ENCODE results near the gene AKR1D1.
A peak's percentile ranks its signal among the peaks of the same experiment; 100 is the strongest.
"Not testable (repeated sequence)": the region's sequence is repeated elsewhere in the genome, so short reads cannot be mapped to it uniquely, and the experiment has no call there.

The AKR1D1 gene

DNA sequence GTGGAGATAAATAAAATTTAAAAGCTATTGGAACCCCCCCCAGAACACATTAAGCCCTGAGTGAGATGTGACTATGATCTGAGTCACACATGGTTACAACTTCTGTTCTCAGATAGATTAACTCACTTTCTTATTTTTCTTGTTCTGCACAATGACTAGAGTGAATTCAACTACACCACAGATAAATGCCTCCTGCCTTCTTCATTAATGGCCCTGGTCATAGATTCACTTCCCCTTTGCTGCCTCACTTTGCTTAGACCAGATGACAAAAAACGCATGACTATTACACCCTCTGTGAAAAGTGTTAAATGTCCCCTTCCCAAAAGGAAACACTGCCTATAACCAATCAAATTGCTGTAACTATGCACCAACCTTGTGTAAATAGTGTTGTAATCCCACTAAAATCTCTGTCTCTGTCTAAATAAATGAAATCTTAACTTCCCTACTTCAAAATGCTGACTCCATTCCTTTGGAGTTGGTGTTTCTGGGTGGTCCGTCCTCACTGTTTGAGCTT lies 49.4 kb downstream of the AKR1D1 start:
- DNase-seq, result peak; percentile 31

DNA sequence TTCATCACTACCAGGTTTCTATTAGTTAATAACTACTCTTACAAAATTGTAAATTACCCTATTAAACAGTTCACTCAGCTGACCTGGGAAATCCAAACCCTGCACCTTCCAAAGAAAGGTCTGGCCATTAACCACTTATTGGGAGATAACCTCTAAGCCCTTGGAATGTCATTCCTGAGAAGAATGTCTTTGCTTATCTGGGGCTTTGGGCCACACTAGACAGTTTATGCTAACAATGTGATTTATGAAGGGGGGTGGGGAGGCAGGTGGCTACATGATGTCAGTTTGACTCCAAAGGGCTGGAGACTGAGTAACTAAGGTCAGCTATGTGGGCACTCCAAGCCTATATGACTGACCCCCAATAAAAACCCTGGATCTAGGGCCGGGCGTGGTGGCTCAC lies 50.7 kb downstream of the AKR1D1 start:
- no peak for DNase-seq

DNA sequence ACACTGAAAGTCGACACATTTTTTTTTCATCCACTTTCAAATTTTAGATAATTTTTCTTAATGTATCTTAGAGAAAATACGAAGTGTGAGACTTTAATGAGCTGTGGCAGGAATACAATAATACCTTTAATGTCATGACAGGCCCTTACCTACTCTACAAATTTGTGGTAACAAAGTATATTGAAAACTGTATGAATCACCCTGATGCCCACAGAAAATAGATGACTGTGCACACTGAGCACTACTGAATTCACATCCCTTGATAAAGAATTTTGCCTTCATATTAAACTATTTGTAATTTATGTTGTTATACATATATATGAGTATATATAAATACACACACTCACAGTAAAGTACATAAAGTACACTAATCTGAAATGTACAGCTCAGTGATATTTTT lies 51.7 kb downstream of the AKR1D1 start:
- DNase-seq, result no peak

DNA sequence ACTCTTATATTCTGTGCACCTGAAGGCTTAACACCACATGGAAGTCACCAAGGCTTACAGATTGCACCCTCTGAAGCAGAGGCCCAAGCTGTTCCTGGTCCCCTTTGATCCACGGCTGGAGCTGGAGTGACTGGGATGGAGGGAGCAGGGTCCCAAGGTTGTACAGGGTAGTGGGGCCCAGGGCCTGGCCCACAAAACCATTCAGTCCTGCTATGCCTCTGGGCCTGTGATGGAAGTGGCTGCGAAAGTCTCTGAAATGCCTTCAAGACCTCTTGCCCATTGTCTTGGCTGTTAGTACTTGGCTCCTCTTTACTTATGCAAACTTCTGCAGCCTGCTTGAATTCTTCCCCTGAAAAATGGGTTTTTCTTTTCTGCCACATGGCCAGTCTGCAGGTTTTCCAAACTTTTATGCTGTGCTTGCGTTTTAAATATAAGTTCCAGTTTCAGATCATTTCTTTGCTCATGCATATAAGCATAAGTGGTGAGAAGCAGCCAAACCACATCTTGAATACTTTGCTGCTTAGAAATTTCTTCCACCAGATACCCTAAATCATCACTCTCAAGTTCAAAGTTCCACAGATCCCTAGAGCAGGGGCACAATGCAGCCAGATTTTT lies 53.4 kb downstream of the AKR1D1 start:
- no peak for DNase-seq

DNA sequence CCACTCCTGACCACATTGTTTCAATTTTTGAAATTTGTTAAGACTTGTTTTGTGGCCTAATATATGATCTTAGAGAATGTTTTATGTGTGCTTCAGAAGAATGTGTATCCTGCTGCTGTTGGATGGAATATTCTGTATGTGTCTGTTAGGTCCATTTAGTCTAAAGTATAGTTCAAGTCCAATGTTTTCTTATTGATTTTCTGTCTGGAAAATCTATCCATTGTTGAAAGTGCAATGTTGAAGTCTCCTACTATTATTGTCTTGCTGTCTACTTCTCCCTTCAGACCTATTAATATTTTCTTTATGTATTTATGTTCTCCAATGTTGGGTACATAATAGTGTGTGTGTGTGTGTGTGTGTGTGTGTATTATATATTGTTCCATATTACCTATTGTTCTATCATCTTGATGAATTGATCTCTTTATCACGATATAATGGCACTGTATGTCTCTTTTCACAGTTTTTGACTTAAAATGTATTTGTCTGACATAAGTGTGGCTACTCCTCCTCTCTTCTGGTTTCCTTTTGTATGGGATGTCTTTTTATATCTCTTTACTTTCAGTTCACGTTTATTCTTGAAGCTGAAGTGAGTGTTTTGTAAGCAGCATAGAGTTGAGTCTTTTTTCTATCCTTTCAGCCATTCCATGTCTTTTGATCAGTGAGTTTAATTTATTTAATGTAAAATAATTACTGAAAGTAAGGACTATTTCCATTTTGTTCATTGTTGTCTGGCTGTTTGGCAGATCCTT lies 61.3 kb downstream of the AKR1D1 start:
- DNase-seq, result no peak

DNA sequence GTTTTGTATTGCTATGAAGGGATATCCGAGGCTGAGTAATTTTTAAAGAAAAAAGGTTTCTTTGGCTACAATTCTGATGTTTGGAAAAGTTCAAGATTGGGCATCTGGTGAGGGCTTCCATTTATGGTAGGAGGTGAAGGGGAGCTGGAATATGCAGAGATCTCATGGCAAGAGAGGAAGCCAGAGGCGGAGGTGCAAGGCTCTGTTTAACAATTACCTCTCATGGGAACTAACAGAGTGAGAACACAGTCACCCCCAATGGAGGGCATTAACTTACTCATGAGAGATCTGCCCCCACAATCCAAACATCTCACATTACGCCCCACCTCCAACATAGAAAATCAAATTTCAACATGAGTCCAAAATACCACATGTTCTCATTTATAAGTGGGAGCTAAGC lies 62.0 kb downstream of the AKR1D1 start:
- DNase-seq, result no peak

DNA sequence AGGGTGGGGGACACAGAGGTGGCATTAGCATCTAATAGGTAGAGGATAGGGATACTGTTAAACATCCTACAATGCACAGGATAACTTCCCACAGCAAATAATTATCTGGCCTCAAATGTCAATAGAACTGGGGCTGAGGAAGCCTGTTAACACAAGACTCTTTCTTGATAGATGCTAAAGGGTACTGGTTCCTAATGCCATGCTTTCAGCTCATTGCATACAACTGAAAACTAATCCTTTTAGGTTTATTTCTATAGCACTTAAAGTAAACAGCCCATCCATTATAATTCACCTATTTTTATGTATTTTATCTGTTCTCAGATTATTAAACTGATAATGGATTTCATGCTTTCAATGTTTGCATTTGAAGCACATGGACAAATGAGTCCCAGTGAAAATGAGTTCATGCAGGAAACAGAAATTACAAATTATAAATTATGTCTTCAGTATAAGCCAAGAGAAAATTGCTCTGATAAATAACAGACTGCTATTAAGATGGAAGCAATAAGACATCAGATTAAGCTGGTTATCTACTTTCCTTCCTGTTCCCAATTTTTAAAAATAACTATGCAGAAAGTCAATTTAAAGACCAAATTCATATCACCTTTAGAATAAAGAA lies 66.4 kb downstream of the AKR1D1 start:
- no peak for DNase-seq

DNA sequence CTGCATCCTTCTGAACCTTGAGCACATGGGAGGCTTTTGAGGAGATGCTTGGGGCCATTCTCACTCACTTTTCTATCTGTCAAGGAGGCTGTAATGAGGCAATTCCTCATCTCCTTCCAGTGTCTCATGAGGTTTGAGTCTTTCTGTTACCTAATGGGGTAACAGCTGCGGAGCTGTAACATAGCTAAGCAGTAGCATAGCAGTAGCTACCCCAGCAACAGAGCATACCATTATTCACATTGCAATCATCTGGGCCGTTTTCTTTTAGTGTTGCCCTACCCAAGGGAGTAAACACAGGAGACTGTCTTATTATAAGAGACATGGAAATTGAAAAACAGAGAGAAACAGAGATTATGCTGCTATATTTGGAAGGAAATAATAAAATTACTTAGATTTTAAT lies 68.7 kb downstream of the AKR1D1 start:
- DNase-seq, result no peak

DNA sequence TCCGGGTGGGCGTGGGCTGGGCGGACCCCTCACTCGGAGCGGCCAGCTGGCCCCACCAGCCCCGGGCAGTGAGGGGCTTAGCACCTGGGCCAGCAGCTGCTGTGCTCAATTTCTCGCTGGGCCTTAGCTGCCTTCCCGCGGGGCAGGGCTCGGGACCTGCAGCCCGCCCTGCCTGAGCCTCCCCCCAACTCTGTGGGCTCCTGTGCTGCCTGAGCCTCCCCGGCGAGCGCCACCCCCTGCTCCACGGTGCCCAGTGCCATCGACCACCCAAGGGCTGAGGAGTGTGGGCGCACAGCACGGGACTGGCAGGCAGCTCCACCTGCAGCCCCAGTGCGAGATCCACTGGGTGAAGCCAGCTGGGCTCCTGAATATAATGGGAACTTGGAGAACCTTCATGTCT lies 70.0 kb downstream of the AKR1D1 start:
- DNase-seq, result not testable (repeated sequence)

DNA sequence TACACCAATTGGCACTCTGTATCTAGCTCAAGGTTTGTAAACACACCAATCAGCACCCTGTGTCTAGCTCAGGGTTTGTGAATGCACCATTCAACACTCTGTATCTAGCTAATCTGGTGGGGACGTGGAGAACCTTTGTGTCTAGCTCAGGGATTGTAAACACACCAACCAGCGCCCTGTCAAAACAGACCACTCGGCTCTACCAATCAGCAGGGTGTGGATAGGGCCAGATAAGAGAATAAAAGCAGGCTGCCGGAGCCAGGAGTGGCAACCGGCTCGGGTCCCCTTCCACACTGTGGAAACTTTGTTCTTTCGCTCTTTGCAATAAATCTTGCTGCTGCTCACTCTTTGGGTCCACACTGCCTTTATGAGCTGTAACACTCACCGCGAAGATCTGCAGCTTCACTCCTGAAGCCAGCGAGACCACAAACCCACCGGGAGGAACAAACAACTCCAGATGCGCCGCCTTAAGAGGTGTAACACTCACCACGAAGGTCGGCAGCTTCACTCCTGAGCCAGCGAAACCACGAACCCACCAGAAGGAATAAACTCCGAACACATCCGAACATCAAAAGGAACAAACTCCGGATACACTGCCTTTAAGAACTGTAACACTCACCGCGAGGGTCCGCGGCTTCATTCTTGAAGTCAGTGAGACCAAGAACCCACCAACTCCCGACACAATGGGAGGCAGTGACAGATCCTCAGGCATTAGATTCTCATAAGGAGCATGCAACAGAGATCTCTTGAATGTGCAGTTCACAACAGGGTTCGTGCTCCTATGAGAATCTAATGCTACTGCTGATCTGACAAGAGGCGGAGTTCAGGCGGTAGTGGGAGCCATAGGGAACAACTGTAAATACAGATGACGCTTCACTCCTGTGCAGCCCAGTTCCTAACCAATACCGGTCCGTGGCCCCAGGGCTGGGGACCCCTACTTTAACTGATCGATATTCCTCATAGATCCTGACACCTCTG lies 70.8 kb downstream of the AKR1D1 start:
- DNase-seq, result not testable (repeated sequence)

DNA sequence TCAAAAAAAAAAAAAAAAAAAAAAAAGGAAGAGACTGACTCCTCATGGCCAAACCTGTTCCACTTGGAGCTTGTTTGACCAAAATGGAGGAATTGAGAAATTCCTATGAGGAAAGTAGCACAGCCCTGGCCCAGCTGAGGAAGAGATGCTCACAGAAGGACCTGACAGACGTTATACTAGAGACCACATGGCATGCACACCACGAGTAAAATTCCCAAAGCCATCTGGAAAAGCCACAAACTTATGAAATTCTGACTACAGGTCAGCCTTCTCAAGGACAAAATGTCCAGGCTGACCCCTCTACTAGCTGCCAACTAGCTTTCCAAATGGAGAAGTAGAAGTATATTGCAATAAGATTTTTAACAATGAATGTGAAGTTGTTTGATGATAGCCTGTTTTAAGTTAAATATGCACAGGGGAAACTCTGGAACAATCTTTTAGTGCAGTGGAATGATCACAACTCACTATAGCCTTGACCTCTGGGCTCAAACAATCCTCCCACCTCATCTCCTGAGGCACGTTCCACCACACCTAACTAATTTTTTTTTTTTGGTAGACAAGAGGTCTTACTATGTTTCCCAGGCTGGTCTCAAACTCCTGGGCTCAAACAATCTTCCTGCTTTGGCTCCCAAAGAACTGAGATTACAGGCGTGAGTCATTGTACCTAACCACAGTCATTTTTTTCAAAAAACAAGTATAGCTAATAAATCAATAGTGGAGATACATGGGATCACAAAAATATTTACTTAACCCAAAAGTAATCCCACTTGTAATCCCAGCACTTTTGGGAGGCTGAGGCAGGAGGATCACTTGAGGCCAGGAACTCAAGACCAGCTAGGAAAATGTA lies 75.7 kb downstream of the AKR1D1 start:
- DNase-seq, result no peak

DNA sequence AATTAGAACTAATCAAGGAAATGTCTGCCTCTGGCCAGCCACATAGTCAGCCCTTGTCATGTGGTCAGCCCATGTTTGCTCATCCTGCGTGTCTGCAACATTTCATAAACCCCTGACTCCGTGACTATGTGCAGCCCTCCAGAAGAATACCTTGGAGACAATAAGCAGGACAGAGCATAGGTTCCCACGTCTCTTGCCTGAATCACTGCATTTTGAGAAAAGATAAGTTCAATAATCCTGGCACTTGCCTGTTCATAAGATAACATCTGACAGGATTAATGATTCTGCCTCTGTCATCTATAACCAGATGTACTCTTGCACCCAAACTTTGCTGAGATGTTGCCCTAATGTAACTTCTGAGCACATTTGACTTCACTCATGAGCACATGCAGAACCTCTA lies 78.4 kb downstream of the AKR1D1 start:
- no peak for DNase-seq

DNA sequence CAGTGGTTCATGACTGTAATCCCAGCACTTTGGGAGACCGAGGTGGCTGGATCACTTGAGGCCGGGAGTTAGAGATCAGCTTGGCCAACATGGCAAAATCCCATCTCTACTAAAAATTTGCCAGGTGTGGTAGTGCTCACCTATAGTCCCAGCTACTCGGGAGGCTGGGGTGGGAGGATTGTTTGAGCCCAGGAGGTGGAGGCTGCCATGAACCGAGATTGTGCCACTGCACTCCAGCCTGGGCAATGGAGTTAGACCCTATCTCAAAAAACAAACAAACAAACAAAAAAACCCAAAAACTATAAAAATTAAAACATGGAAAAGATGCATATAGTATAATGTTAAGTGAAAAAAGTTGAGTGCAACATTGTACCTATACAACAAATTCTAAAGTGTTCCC lies 81.4 kb downstream of the AKR1D1 start:
- no peak for DNase-seq

DNA sequence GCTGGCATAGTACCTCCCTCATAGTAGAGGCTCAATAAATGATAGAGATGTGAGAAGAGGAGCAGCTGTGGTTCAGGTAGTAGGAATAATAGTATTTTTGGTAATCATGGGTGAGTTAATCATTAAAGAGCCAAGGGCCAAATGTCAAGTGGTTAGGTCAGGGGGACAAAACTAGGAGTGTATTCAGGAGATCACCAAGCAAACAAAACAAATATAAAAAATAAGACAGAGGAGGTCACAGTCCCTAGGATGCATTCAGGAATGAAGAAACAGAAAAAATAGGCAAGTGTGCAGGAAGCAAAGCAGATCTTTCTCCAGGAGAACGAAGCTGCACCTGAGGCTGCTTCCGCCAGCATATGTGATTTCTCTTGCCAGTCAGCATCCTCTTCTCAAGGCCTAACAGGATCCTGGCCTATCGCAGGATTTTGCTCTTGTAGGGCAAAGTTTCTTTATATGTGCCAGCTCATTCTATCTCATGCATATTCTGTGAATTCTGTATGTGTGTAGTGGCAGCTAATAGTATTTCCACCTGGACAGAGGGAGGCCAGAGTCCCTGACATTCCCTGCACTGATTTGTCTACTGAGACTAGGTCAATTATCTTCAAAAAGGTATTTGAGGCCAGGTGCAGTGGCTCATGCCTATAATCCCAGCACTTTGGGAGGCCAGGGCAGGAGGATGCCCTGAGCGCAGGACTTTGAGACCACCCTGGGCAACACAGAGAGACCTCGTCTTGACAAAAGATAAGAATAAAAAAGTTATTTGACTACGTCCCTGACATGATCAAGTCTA lies 82.7 kb downstream of the AKR1D1 start:
- DNase-seq, result no peak

DNA sequence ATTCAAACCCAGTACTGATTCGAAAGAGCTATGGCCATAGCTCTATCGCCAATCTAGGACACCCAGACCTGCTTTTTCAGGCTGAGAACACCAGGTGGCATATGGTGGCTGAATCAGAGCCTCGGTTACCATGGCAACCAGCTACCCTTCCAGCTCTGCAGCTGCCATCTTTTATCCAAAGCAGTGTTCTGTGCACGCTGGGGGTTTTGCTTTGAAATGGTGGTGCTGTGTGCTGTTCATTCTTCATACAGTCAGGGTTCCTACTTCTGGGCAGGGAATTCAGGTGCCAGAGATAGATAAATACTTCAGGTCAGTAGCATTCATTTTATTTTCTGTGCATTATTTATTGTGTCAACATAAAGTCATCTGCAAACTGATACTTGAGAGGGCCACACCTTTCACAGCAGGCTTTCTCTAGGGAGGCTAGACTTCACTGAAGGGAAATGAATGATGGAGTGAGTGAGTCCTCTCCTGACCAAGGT lies 85.4 kb downstream of the AKR1D1 start:
- peak; percentile 65 for DNase-seq

DNA sequence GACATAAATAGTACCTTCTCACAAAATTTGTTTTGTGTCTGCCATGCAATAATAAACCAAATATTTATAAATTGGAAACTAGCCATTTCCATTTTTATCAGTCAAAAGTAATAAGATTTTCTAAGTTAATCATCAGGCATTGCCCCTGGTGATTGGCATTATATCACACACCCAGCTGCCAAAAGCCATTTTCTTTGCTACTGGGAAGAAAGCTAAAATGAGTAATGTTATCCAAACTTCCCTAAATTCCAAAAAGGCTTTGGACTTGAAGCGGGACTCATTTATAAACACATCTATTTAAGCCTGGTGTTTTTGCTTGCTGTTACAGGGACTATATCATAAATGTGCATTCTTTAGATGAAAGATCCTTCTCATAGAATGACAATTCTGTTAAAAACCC lies 86.0 kb downstream of the AKR1D1 start:
- DNase-seq, result no peak

DNA sequence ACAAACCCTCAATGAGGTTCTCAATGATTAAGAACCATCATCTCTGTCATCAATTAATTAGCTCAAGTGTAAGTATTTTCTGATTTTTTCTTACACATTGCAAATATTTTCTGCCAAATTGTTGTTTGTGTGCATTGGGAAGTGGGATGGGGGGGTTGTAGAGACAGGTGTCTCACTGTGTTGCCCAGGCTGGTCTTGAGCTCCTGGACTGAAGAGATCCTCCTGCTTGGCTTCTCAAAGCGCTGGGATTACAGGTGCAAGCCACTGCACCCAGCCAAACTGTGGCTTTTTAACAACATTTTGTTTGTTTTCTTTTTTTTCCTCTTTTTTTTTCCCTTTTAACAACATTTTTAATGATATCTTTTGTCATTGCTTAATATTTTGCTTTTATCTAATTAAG lies 87.5 kb downstream of the AKR1D1 start:
- DNase-seq, result no peak

DNA sequence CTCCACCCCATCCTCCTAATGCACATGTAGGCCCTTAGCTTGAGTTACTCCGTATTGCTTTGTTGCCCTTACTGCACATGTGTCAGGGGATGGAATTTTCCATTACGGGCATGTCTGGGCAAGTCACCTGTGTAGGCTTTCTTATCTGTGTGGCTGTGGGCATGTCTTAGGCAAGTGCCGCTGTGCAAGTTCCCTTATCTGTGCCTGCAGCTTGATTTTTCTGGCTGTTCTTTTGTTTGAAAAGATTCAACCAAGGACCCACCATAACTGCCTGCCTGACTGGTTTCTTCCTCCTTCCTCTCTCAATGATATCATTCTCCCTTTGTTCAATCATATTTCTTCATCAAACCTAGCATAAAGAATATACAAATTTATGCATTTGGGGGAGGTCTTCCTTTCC lies 88.5 kb downstream of the AKR1D1 start:
- DNase-seq, result no peak

DNA sequence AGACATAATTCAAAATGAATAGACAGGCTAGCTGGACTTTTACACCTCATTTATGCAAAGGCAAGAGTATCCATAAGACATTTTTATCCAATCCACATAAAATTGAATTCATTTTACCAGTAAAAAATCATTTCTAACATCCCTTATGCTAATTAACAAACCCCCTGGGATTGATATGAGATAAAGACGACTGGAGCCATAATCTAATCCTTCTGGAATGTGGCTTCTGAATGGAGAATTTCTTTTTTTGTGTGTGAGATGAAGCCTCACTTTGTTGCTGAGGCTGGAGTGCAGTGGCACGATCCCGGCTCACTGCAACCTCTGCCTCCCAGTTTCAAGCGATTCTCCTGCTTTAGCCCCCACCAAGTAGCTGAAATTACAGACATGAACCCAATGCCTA lies 90.4 kb downstream of the AKR1D1 start:
- no peak for DNase-seq

DNA sequence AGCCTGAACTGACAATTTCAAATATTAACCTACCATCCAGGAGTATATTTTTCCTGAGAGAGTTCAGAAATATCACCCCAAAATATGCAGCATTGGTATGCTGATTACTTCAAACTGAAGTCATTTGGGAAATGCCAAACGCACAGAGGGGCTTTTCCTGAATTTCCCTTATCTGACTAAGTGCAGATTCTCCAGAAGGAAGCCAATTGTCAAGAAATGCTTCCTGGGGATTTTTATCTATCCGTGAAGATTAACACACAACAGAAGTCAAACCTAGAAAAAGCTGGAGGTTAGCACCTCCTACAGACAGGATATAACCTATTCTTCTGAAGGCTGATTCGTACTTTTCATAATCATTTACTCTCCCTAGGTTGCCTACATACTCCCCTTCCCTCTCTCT lies 91.0 kb downstream of the AKR1D1 start:
- DNase-seq, result no peak

DNA sequence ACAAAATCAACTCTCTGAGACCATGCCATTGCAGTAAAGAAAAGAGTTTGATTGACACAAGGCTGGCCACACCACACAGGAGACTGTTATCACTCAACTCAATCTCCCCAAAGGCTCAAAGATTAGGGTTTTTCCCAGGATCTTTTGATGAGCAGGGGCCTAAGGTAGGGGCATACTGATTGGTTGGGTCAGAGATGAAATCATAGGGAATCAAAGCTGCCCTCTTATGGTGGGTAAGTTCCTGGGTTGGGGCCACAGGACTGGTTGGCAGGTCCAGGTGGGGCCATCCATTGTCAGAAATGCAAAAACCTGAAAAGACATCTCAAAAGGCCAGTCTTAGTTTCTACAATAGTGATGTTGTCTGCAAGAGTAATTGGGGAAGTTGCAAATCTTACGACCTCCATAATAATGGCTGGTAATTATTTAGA lies 91.6 kb downstream of the AKR1D1 start:
- DNase-seq, result no peak

All from fibroblast of skin of right biceps (primary cell).